GM23338 (cell line): ENCODE data around the gene DMD. TPM values are rescaled to one million over a fixed set of nuclear protein-coding genes. Genes with fewer than 3 reads are reported as not detected.

Source experiments
- ATAC-seq: fragments of 200-7000 bp; cut with Tn5 transposase; 3 replicates; pipeline ENCODE4 v1.9.1; 2020
- DNase-seq: peaks from one replicate; pipeline ENCODE4 v3.0.0-alpha.2; 2015; ENCODE audit warnings: low spot score
- H2AFZ ChIP-seq: fragments of 200-600 bp; sonication (generic); 2 replicates; pipeline ENCODE4 v1.8.0; 2016; ENCODE audit warnings: antibody characterized with exemption, mild to moderate bottlenecking, moderate library complexity
- H3F3A ChIP-seq: fragments of 200-600 bp; sonication (generic); replicated peaks from 2 replicates; pipeline ENCODE4 v1.8.0; 2017; ENCODE audit warnings: antibody characterized with exemption, mixed run types, low read depth
- H3K27ac ChIP-seq: fragments of 200-600 bp; sonication (generic); 2 replicates; pipeline ENCODE4 v1.6.1; 2016; ENCODE audit warnings: low read depth
- H3K27me3 ChIP-seq: fragments of 200-600 bp; sonication (generic); 2 replicates; pipeline ENCODE4 v1.8.0; 2016; ENCODE audit warnings: mild to moderate bottlenecking, mixed run types, moderate library complexity; ENCODE audit not compliant: insufficient read depth
- H3K36me3 ChIP-seq: fragments of 200-600 bp; sonication (generic); 2 replicates; pipeline ENCODE4 v1.8.0; 2016; ENCODE audit warnings: mild to moderate bottlenecking; ENCODE audit not compliant: insufficient read depth
- H3K4me1 ChIP-seq: fragments of 200-600 bp; sonication (generic); 2 replicates; pipeline ENCODE4 v1.8.0; 2016; ENCODE audit warnings: mild to moderate bottlenecking, moderate library complexity; ENCODE audit not compliant: insufficient read depth
- H3K4me2 ChIP-seq: fragments of 200-600 bp; sonication (generic); 2 replicates; pipeline ENCODE4 v1.7.1; 2017; ENCODE audit warnings: mixed run types
- H3K4me3 ChIP-seq: fragments of 200-600 bp; sonication (generic); 2 replicates; pipeline ENCODE4 v1.6.1; 2016; ENCODE audit warnings: mixed run types
- H3K79me2 ChIP-seq: fragments of 200-600 bp; sonication (generic); replicated peaks from 2 replicates; pipeline ENCODE4 v1.8.0; 2017; ENCODE audit warnings: mild to moderate bottlenecking; ENCODE audit not compliant: insufficient read depth
- H3K9me2 ChIP-seq: fragments of 200-600 bp; sonication (generic); 2 replicates; pipeline ENCODE4 v1.8.0; 2017; ENCODE audit not compliant: insufficient read depth
- H4K20me1 ChIP-seq: fragments of 200-600 bp; sonication (generic); replicated peaks from 2 replicates; pipeline ENCODE4 v1.8.0; 2017; ENCODE audit warnings: mild to moderate bottlenecking; ENCODE audit not compliant: insufficient read depth
- H3K27ac Mint-ChIP-seq: 2 replicates; pipeline ENCODE4 v1.8.0; 2020; ENCODE audit warnings: inconsistent platforms, mild to moderate bottlenecking, moderate library complexity, mixed read lengths
- H3K27me3 Mint-ChIP-seq: 3 replicates; pipeline ENCODE4 v1.8.0; 2022; ENCODE audit warnings: low read depth, mild to moderate bottlenecking, moderate library complexity, mixed read lengths, inconsistent platforms; ENCODE audit not compliant: insufficient read depth, poor library complexity
- H3K36me3 Mint-ChIP-seq: 3 replicates; pipeline ENCODE4 v1.8.0; 2021; ENCODE audit warnings: low read depth, mild to moderate bottlenecking, inconsistent platforms, moderate library complexity, mixed read lengths
- H3K4me1 Mint-ChIP-seq: 3 replicates; pipeline ENCODE4 v1.8.0; 2020; ENCODE audit warnings: mild to moderate bottlenecking, inconsistent platforms, mixed read lengths
- H3K4me3 Mint-ChIP-seq: 3 replicates; pipeline ENCODE4 v1.8.0; 2021; ENCODE audit warnings: moderate library complexity, mild to moderate bottlenecking, inconsistent platforms, mixed read lengths
- H3K9me3 Mint-ChIP-seq: 3 replicates; pipeline ENCODE4 v1.8.0; 2020; ENCODE audit warnings: moderate library complexity, mild to moderate bottlenecking, inconsistent platforms, mixed read lengths
- CREB1 ChIP-seq: fragments of 250-450 bp; sonication (Bioruptor Pico); IDR thresholded peaks from 2 replicates; pipeline ENCODE4 v1.5.0; 2020; ENCODE audit warnings: low read depth, mild to moderate bottlenecking, moderate library complexity
- CTCF ChIP-seq, 2 experiments: fragments of 200-600 bp in 1 of 2; sonication (generic) in 1 of 2; conservative IDR thresholded peaks; 2 replicates each; pipeline versions ENCODE4 v1.5.1 to v1.6.1; 2016 to 2017; ENCODE audit warnings: antibody characterized with exemption in 2 of 2, low read depth in 2 of 2, mild to moderate bottlenecking in 2 of 2, moderate library complexity in 1 of 2
- ETS1 ChIP-seq: IDR thresholded peaks from 2 replicates; pipeline ENCODE4 v1.6.1; 2016; ENCODE audit warnings: antibody characterized with exemption
- EZH2 ChIP-seq: fragments of 200-600 bp; sonication (generic); IDR thresholded peaks from one replicate; pipeline ENCODE4 v1.8.0; 2017; ENCODE audit warnings: antibody characterized with exemption, mild to moderate bottlenecking, low read depth; ENCODE audit not compliant: unreplicated experiment
- EZH2phosphoT487 ChIP-seq: fragments of 200-600 bp; sonication (generic); IDR thresholded peaks from one replicate; pipeline ENCODE4 v1.8.1; 2018; ENCODE audit warnings: antibody characterized with exemption; ENCODE audit not compliant: unreplicated experiment
- JUNB ChIP-seq: IDR thresholded peaks from one replicate; pipeline ENCODE4 v1.6.1; 2016; ENCODE audit warnings: antibody characterized with exemption; ENCODE audit not compliant: unreplicated experiment
- NANOG ChIP-seq: IDR thresholded peaks from 2 replicates; pipeline ENCODE4 v1.6.1; 2016; ENCODE audit warnings: antibody characterized with exemption, borderline replicate concordance
- POLR2AphosphoS5 ChIP-seq: IDR thresholded peaks from 2 replicates; pipeline ENCODE4 v1.6.1; 2016; ENCODE audit warnings: antibody characterized with exemption, low read depth
- REST ChIP-seq: IDR thresholded peaks from one replicate; pipeline ENCODE4 v1.6.1; 2018; ENCODE audit warnings: antibody characterized with exemption; ENCODE audit not compliant: unreplicated experiment
- STAT1 ChIP-seq: IDR thresholded peaks from one replicate; pipeline ENCODE4 v1.6.1; 2016; ENCODE audit warnings: antibody characterized with exemption; ENCODE audit not compliant: unreplicated experiment
- ZNF114 ChIP-seq: fragments of 250-450 bp; sonication (Bioruptor Pico); IDR thresholded peaks from 2 replicates; pipeline ENCODE4 v1.5.0; 2020; ENCODE audit warnings: mild to moderate bottlenecking, moderate library complexity
- ZNF331 ChIP-seq: fragments of 250-450 bp; sonication (Bioruptor Pico); IDR thresholded peaks from 2 replicates; pipeline ENCODE4 v1.5.0; 2020; ENCODE audit warnings: low read depth, mild to moderate bottlenecking, moderate library complexity
- ZNF462 ChIP-seq: fragments of 250-450 bp; sonication (Bioruptor Pico); IDR thresholded peaks from 2 replicates; pipeline ENCODE4 v1.5.0; 2020; ENCODE audit warnings: mild to moderate bottlenecking, moderate library complexity
- polyA plus RNA-seq: library from polyadenylated mRNA; unstranded; fragments of >200 nt; fragmentation: Nextera tagmentation; extraction: Ambion mirVana; gene quantifications from 2 replicates; pipeline ENCODE4 v1.2.1, GENCODE V29; 2016
- total RNA-seq: library from RNA; depleted of rRNA; stranded (reverse); fragments of >200 nt; shearing (Covaris generic); gene quantifications from 2 replicates; pipeline ENCODE4 v1.2.3, GENCODE V29; 2014

DMD gene
- total and polyA plus RNA-seq, 2 experiments from 2014 or later = 4.5 to 7.6 TPM

- H3K79me2 ChIP-seq = no peaks in the 10 kb centered on the region
- DNase-seq = no peak
- H2AFZ ChIP-seq = no peak overlapping the region
- H3K4me3 ChIP-seq = no peak overlapping the region
- no peak overlapping the region for H3K27ac ChIP-seq
- no peaks in the 10 kb centered on the region for H3K36me3 ChIP-seq
- Mint-ChIP-seq H3K4me1 (0 out of 3 replicates have a peak, but pooled peaks cover 2% of the 10 kb centered on the region), H3K27ac (no peak overlapping the region), H3K36me3 (no peaks in the 10 kb centered on the region), H3K9me3 (no peaks in the 10 kb centered on the region), H3K27me3 (no peaks in the 10 kb centered on the region), H3K4me3 (no peak overlapping the region)
- H3K27me3 ChIP-seq = no peaks in the 10 kb centered on the region
- H3F3A ChIP-seq = no peaks in the 10 kb centered on the region
- TF ChIP-seq NANOG (no peak), REST (no peak), ZNF331 (CRISPR knock-in tag) (no peak), EZH2phosphoT487 (no peak), ETS1 (no peak), POLR2AphosphoS5 (no peak), STAT1 (no peak), ZNF114 (CRISPR knock-in tag) (no peak), ZNF462 (no peak), CTCF (conservative IDR thresholded peaks at IDR 0.05; ENCODE audit: low read depth in 2 of 2) (no peak), EZH2 (no peak), CREB1 (CRISPR knock-in tag) (no peak), JUNB (no peak)
- H3K4me1 ChIP-seq = 0 out of 2 replicates have a peak, but pooled peaks cover 3% of the 10 kb centered on the region
- no peak overlapping the region for H3K4me2 ChIP-seq
- ATAC-seq = no peak
- H3K9me2 ChIP-seq = no peaks in the 10 kb centered on the region
- no peaks in the 10 kb centered on the region for H4K20me1 ChIP-seq
Observed at GRCh38 chrX:31459361-31459760, 1752.0 kb downstream of the DMD start.
